Chondrocyte (in vitro differentiated cells): Measurements from ENCODE around the gene PTMS. TPM values are rescaled to one million over a fixed set of nuclear protein-coding genes. Genes with fewer than 3 reads are reported as not detected.

Experiments used
- DNase-seq: peaks from one replicate; pipeline ENCODE4 v3.0.0; 2021; ENCODE audit warnings: mixed read lengths, low spot score
- H3K27ac Mint-ChIP-seq: one replicate; pipeline ENCODE4 v1.8.0; 2021; ENCODE audit warnings: mild to moderate bottlenecking, moderate library complexity, mixed read lengths; ENCODE audit not compliant: unreplicated experiment
- H3K27me3 Mint-ChIP-seq: 2 replicates; pipeline ENCODE4 v1.8.0; 2021; ENCODE audit warnings: low read depth, mixed read lengths
- H3K36me3 Mint-ChIP-seq: 2 replicates; pipeline ENCODE4 v1.8.0; 2021; ENCODE audit warnings: low read depth, mixed read lengths
- H3K4me1 Mint-ChIP-seq: 2 replicates; pipeline ENCODE4 v1.8.0; 2021; ENCODE audit warnings: low read depth, mild to moderate bottlenecking, mixed read lengths
- H3K4me3 Mint-ChIP-seq: one replicate; pipeline ENCODE4 v1.8.0; 2021; ENCODE audit warnings: mild to moderate bottlenecking, moderate library complexity, mixed read lengths; ENCODE audit not compliant: unreplicated experiment
- H3K9me3 Mint-ChIP-seq: 2 replicates; pipeline ENCODE4 v1.8.0; 2021; ENCODE audit warnings: low read depth, mixed read lengths
- total RNA-seq: library from RNA; stranded (reverse); gene quantifications from 3 replicates; pipeline ENCODE4 v1.2.1, GENCODE V29; 2021
- TF ChIP-seq, protein P1 (sequence below): fragments of 200-600 bp; sonication (generic); IDR thresholded peaks from 2 replicates; pipeline ENCODE4 v1.5.0; 2021; ENCODE audit warnings: antibody characterized with exemption, mild to moderate bottlenecking, moderate library complexity

PTMS gene
- total RNA-seq, 1 donor from 2014 or later, result 463 TPM

GRCh38 chr12:6758506-6759095 is 7.6 kb upstream of the PTMS start:
- DNase-seq, result no peak
- no peaks in the 10 kb centered on the region for H3K36me3 Mint-ChIP-seq
- no peak overlapping the region for H3K27ac Mint-ChIP-seq
- H3K4me3 Mint-ChIP-seq, result no peak overlapping the region
- TF ChIP-seq, protein P1, sequence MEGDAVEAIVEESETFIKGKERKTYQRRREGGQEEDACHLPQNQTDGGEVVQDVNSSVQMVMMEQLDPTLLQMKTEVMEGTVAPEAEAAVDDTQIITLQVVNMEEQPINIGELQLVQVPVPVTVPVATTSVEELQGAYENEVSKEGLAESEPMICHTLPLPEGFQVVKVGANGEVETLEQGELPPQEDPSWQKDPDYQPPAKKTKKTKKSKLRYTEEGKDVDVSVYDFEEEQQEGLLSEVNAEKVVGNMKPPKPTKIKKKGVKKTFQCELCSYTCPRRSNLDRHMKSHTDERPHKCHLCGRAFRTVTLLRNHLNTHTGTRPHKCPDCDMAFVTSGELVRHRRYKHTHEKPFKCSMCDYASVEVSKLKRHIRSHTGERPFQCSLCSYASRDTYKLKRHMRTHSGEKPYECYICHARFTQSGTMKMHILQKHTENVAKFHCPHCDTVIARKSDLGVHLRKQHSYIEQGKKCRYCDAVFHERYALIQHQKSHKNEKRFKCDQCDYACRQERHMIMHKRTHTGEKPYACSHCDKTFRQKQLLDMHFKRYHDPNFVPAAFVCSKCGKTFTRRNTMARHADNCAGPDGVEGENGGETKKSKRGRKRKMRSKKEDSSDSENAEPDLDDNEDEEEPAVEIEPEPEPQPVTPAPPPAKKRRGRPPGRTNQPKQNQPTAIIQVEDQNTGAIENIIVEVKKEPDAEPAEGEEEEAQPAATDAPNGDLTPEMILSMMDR, result no peak
- H3K4me1 Mint-ChIP-seq, result peaks cover 23% of the 10 kb centered on the region
- no peaks in the 10 kb centered on the region for H3K27me3 Mint-ChIP-seq
- no peaks in the 10 kb centered on the region for H3K9me3 Mint-ChIP-seq

DNA sequence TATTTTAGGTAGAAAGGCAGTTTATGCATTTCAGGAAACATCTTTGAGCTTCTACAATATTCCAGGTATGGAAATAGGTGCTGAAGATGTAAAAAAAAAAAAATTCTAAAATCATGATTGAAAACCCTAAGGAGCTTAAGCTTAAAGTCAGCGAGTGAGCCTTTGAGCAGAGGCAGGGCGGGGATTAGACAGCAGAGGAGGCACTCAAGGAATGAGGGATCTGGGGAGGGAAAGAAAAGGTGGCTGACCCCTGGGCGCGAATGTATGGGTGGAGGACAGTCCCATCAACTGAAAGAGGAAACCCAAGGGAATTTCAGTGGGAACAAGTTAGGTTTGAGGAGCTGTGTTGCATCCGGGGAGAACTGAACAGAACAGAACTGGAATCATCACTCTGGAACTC is 6.4 kb upstream of the PTMS start:
- H3K27ac Mint-ChIP-seq, result peak overlapping the region; percentile 9
- H3K9me3 Mint-ChIP-seq, result no peaks in the 10 kb centered on the region
- no peak for DNase-seq
- H3K4me1 Mint-ChIP-seq, result peaks cover 25% of the 10 kb centered on the region
- H3K4me3 Mint-ChIP-seq, result no peak overlapping the region
- TF ChIP-seq, protein P1, result no peak
- no peaks in the 10 kb centered on the region for H3K27me3 Mint-ChIP-seq
- no peaks in the 10 kb centered on the region for H3K36me3 Mint-ChIP-seq

DNA sequence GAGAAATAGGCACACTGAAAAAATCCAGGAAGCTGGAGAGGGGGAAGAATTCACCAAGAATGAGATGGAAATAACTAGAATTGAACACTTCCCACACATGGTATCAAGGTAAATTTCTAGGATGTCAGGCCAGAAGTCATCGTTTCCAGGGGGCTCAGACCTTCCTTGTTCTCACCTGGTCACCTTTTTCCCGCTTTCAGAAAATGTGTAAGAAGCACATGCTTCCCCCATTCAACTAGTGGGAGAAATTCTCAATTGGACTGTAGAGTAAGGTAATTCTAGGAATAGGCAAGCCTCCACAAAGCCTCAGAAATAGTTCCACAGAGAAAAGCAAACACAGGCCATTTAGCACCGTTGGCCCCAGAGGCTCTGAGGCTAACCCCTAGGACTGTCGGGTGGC is 2.8 kb upstream of the PTMS start:
- no peaks in the 10 kb centered on the region for H3K9me3 Mint-ChIP-seq
- peak overlapping the region; percentile 51 for H3K4me3 Mint-ChIP-seq

GRCh38 chr12:6764011-6764828 is 1.9 kb upstream of the PTMS start:
- Mint-ChIP-seq H3K27me3 (no peaks in the 10 kb centered on the region), H3K9me3 (no peaks in the 10 kb centered on the region), H3K27ac (peak overlapping the region; percentile 81), H3K4me1 (peaks cover 54% of the 10 kb centered on the region), H3K36me3 (peaks cover 2% of the 10 kb centered on the region), H3K4me3 (peak overlapping the region; percentile 51)
- no peak for DNase-seq
- TF ChIP-seq, protein P1, result no peak

More for the DNA sequence above, 2.8 kb upstream of the PTMS start:
- H3K4me1 Mint-ChIP-seq, result peaks cover 46% of the 10 kb centered on the region
- H3K27ac Mint-ChIP-seq, result peak overlapping the region; percentile 81
- no peak for DNase-seq
- no peaks in the 10 kb centered on the region for H3K27me3 Mint-ChIP-seq
- peaks cover 2% of the 10 kb centered on the region for H3K36me3 Mint-ChIP-seq
- TF ChIP-seq, protein P1, result no peak

DNA sequence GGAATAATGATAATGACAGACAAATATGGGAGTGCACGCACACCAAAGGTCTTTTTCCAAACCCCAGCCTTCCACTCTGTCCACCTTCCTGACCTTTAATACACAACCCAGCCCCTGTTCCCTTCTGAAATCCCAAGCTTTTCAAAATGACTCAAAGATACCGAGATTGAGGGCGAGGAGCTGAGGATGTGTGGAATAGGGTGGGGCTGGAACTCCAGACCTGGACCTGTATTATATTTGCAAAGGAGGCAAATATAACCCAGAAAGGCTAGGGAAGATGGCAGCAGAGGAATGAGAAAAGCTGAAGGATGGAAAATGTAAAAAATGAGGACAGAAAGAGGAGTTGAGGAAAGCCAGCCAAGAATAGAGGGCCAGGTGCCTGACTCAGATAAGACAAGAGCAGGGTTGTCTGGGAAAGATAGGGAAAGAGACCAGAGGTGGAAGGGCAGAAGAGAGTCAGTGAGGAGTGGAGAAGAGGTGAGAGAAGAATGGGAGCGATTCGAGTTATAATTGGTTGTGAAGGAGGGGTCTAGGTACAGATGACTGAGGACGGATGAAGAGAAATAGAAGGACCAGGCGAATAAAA is 1.0 kb upstream of the PTMS start:
- H3K27me3 Mint-ChIP-seq, result no peaks in the 10 kb centered on the region
- TF ChIP-seq, protein P1, result no peak
- no peak for DNase-seq
- H3K27ac Mint-ChIP-seq, result peak overlapping the region; percentile 89
- peaks cover 5% of the 10 kb centered on the region for H3K36me3 Mint-ChIP-seq
- H3K9me3 Mint-ChIP-seq, result no peaks in the 10 kb centered on the region
- peaks cover 54% of the 10 kb centered on the region for H3K4me1 Mint-ChIP-seq
- H3K4me3 Mint-ChIP-seq, result peak overlapping the region; percentile 74
